HepG2 (cell line): Measurements from ENCODE around the gene NAP1L1. TPM values are rescaled to one million over a fixed set of nuclear protein-coding genes. Genes with fewer than 3 reads are reported as not detected.
A peak's percentile ranks its signal among the peaks of the same experiment; 100 is the strongest.

Experiments
- AGO2 ChIP-seq: fragments of 200-400 bp; formaldehyde crosslinking; optimal IDR thresholded peaks from 2 replicates; pipeline ENCODE3; 2017; ENCODE audit warnings: mild to moderate bottlenecking, low read depth, low read length, moderate library complexity
- BRD4 ChIP-seq: sonication (generic); formaldehyde crosslinking; IDR thresholded peaks from 2 replicates; pipeline ENCODE4 v1.4.0; 2020; ENCODE audit warnings: missing genetic modification reagents
- CCDC6 ChIP-seq: sonication (generic); formaldehyde crosslinking; IDR thresholded peaks from 2 replicates; pipeline ENCODE4 v1.8.1; 2022; ENCODE audit warnings: mild to moderate bottlenecking, missing genetic modification reagents, moderate library complexity
- CHD4 ChIP-seq: fragments of 200-600 bp; sonication (generic); IDR thresholded peaks from 2 replicates; pipeline ENCODE4 v1.7.0; 2017; ENCODE audit warnings: mild to moderate bottlenecking, low read length, borderline replicate concordance
- GPN1 ChIP-seq: sonication (generic); formaldehyde crosslinking; IDR thresholded peaks from 2 replicates; pipeline ENCODE4 v1.5.1; 2020; ENCODE audit warnings: missing genetic modification reagents, borderline replicate concordance
- HMGXB3 ChIP-seq: sonication (generic); formaldehyde crosslinking; IDR thresholded peaks from 2 replicates; pipeline ENCODE4 v1.4.0; 2020; ENCODE audit warnings: missing genetic modification reagents, borderline replicate concordance
- KAT8 ChIP-seq: IDR thresholded peaks from 2 replicates; pipeline ENCODE4 v1.6.1; 2016; ENCODE audit warnings: missing genetic modification reagents, missing compliant biosample characterization
- LCORL ChIP-seq, 2 experiments: fragments of 450-650 bp in 1 of 2; sonication (generic) in 1 of 2; formaldehyde crosslinking in 1 of 2; IDR thresholded peaks; 2 replicates each; pipeline versions ENCODE4 v1.5.0 to v1.6.1; 2017 to 2020; ENCODE audit warnings: antibody characterized with exemption in 1 of 2, missing genetic modification reagents in 1 of 2
- MIER3 ChIP-seq: IDR thresholded peaks from 2 replicates; pipeline ENCODE4 v1.6.1; 2016; ENCODE audit warnings: missing compliant biosample characterization, borderline replicate concordance
- POLR2AphosphoS2 ChIP-seq: IDR thresholded peaks from 2 replicates; pipeline ENCODE4 v1.6.1; 2011; ENCODE audit warnings: low read depth, low read length, improper control_type of control experiment
- SOX5 ChIP-seq: IDR thresholded peaks from 2 replicates; pipeline ENCODE4 v1.6.1; 2016; ENCODE audit warnings: borderline replicate concordance
- TEF ChIP-seq: sonication (generic); formaldehyde crosslinking; IDR thresholded peaks from 2 replicates; pipeline ENCODE4 v1.5.0; 2020; ENCODE audit warnings: missing genetic modification reagents
- YEATS2 ChIP-seq: sonication (generic); formaldehyde crosslinking; IDR thresholded peaks from 2 replicates; pipeline ENCODE4 v1.4.0; 2020; ENCODE audit warnings: missing genetic modification reagents, borderline replicate concordance
- ZFP36 ChIP-seq: fragments of 150-350 bp; IDR thresholded peaks from 2 replicates; pipeline ENCODE4 v1.6.1; 2018; ENCODE audit warnings: borderline replicate concordance, low read length, low read depth; ENCODE audit not compliant: partially characterized antibody
- ZFP82 ChIP-seq: sonication (generic); formaldehyde crosslinking; IDR thresholded peaks from 2 replicates; pipeline ENCODE4 v1.5.1; 2020; ENCODE audit warnings: mild to moderate bottlenecking, missing genetic modification reagents, borderline replicate concordance
- ZFX ChIP-seq: sonication (generic); formaldehyde crosslinking; IDR thresholded peaks from 2 replicates; pipeline ENCODE4 v1.4.0; 2020; ENCODE audit warnings: mild to moderate bottlenecking, low read depth, missing genetic modification reagents, moderate library complexity
- polyA plus RNA-seq, 8 experiments: library from polyadenylated mRNA; depleted of rRNA in 3 of 8; stranded (reverse) in 7 of 8; unstranded in 1 of 8; fragments of >200 nt; fragmentation: Illumina TruSeq in 4 of 8; extraction: Trizol in 4 of 8; gene quantifications; 2 replicates each; pipeline versions ENCODE4 v1.2.1 to v1.2.3, GENCODE V29; 2011 to 2016; ENCODE audit warnings: low read depth in 4 of 8, missing spikeins in 1 of 8, mixed read lengths in 1 of 8; ENCODE audit not compliant: insufficient read depth in 1 of 8
- total RNA-seq, 5 experiments: library from RNA; depleted of rRNA; stranded (reverse); fragments of >200 nt; fragmentation: Illumina TruSeq; extraction: Trizol; gene quantifications; 2 replicates each; pipeline ENCODE4 v1.2.3, GENCODE V29; 2016; ENCODE audit warnings: low read depth in 1 of 5
- TF ChIP-seq, protein P1 (sequence below): sonication (generic); formaldehyde crosslinking; IDR thresholded peaks from 2 replicates; pipeline ENCODE4 v1.4.0; 2020; ENCODE audit warnings: mild to moderate bottlenecking, missing genetic modification reagents
- TF ChIP-seq, protein P2 (sequence below): sonication (generic); formaldehyde crosslinking; IDR thresholded peaks from 2 replicates; pipeline ENCODE4 v1.5.1; 2020; ENCODE audit warnings: missing genetic modification reagents, mild to moderate bottlenecking, borderline replicate concordance

NAP1L1 gene
- total and polyA plus RNA-seq, 2 of the 13 experiments (the other 11 are each of a cell fraction or from before 2014, with no cell fraction given), result 207 to 309 TPM

DNA sequence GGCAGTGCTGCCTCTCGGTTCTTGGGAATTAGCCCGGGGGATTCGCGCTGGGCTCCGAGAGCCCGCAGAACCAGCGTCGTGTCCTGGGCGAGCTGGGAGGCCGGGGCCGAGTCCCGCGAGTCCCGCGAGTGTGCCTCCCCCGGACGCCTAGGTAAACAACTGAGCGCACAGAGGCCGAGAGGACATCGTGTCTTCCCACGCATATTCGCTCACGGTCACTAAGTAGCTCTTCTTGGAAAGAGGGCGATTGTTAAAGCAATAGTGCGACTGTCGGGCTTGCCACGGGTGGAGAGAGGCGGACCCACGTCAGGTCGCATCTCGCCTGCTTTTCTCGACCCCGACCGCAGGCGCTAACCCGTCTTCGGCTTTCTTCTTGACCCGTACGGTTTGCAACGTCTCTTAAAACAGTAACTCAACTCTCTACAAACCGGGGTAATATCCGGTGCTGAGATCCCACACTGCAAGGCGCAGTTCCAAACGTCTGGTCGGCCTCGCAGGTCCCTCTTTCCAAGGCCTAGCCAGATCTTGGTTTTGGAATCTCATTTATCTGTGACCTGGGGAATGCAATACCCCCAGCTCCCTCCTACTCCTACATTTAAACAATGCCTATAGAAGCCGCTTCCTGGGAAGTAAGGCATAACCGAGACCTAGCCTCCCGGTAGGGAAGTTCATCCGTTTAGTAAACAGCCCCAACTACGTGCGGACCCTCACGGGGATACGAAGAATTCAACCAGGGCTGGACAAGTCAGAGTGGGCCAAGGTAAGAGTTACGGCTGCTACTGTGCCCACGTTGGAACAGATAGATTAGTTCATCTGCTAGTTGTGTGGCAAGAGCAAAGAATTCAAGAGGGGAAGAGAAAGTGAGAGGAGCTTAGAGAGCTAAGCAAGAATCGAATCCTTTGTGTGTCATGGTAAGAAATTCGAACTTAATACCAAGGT is 52.2 kb downstream of the NAP1L1 start (continued):
- TF ChIP-seq CHD4 (no peak), BRD4 (peak; percentile 65), SOX5 (CRISPR knock-in tag) (peak; percentile 72), GPN1 (no peak), LCORL (IDR thresholded peaks at IDR 0.05) (no peak), LCORL (CRISPR knock-in tag; IDR thresholded peaks at IDR 0.05) (peak; percentile 1; the same call in 1 of the 2 replicates), POLR2AphosphoS2 (peak; percentile 54; the same call in 1 of the 2 replicates), AGO2 (no peak), KAT8 (CRISPR knock-in tag) (peak; percentile 36; the same call in 1 of the 2 replicates), HMGXB3 (peak; percentile 58; the same call in 1 of the 2 replicates), ZFP82 (no peak), YEATS2 (CRISPR knock-in tag) (0 out of 2 replicates have a peak, but pooled peaks have one; percentile 9), ZFX (CRISPR knock-in tag) (peak; percentile 69), ZFP36 (no peak), CCDC6 (CRISPR knock-in tag) (no peak), TEF (CRISPR knock-in tag) (peak; percentile 68; the same call in 1 of the 2 replicates), MIER3 (no peak)
- TF ChIP-seq, protein P1, sequence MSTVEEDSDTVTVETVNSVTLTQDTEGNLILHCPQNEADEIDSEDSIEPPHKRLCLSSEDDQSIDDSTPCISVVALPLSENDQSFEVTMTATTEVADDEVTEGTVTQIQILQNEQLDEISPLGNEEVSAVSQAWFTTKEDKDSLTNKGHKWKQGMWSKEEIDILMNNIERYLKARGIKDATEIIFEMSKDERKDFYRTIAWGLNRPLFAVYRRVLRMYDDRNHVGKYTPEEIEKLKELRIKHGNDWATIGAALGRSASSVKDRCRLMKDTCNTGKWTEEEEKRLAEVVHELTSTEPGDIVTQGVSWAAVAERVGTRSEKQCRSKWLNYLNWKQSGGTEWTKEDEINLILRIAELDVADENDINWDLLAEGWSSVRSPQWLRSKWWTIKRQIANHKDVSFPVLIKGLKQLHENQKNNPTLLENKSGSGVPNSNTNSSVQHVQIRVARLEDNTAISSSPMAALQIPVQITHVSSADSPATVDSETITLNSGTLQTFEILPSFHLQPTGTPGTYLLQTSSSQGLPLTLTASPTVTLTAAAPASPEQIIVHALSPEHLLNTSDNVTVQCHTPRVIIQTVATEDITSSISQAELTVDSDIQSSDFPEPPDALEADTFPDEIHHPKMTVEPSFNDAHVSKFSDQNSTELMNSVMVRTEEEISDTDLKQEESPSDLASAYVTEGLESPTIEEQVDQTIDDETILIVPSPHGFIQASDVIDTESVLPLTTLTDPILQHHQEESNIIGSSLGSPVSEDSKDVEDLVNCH (CRISPR knock-in tag), result no peak
- TF ChIP-seq, protein P2, sequence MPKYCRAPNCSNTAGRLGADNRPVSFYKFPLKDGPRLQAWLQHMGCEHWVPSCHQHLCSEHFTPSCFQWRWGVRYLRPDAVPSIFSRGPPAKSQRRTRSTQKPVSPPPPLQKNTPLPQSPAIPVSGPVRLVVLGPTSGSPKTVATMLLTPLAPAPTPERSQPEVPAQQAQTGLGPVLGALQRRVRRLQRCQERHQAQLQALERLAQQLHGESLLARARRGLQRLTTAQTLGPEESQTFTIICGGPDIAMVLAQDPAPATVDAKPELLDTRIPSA, result no peak
